Esophagus squamous epithelium (tissue), 4 donors: ENCODE data around the gene TCEA2.

Source experiments
- POLR2A ChIP-seq, 4 donors: fragments of 450-650 bp; IDR thresholded peaks; one replicate each; pipeline ENCODE4 v1.6.1; 2017; ENCODE audit warnings: antibody characterized with exemption in 4 of 4, mild to moderate bottlenecking in 4 of 4, moderate library complexity in 3 of 4
- TF ChIP-seq, protein P1 (sequence below), 6 experiments: fragments of 450-650 bp in 4 of 6; fragments of 200-600 bp in 2 of 6; sonication (generic) in 2 of 6; IDR thresholded peaks; one replicate each; pipeline ENCODE4 v1.5.1; 2016 to 2019; ENCODE audit warnings: antibody characterized with exemption in 6 of 6, mild to moderate bottlenecking in 4 of 6, moderate library complexity in 4 of 6

DNA sequence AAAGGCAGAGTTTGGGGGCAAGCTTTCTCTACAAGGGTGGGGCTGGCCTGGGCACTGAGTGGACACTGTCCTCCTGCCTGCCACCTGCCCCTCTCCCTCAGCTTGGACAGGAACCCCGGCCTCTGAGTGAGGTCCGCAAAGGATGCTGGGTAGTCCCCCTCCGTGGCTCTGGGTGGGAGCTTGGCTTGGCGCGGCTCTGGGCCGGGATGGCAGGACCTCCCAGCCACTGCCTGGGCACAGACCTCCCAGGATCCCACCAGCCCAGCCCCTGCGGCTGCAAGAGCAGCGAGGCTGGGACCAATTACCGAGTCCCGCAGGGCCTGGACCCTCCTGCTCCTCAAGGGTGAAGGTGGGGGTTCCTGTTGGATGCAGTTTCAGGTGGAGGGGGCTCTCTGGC lies 10.7 kb upstream of the TCEA2 start:
- TF ChIP-seq, protein P1, sequence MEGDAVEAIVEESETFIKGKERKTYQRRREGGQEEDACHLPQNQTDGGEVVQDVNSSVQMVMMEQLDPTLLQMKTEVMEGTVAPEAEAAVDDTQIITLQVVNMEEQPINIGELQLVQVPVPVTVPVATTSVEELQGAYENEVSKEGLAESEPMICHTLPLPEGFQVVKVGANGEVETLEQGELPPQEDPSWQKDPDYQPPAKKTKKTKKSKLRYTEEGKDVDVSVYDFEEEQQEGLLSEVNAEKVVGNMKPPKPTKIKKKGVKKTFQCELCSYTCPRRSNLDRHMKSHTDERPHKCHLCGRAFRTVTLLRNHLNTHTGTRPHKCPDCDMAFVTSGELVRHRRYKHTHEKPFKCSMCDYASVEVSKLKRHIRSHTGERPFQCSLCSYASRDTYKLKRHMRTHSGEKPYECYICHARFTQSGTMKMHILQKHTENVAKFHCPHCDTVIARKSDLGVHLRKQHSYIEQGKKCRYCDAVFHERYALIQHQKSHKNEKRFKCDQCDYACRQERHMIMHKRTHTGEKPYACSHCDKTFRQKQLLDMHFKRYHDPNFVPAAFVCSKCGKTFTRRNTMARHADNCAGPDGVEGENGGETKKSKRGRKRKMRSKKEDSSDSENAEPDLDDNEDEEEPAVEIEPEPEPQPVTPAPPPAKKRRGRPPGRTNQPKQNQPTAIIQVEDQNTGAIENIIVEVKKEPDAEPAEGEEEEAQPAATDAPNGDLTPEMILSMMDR (IDR thresholded peaks at IDR 0.05) = no peak
- TF ChIP-seq POLR2A (IDR thresholded peaks at IDR 0.05) = no peak
